ENCODE data around the gene FCRLB. TPM values are rescaled to one million over a fixed set of nuclear protein-coding genes. Genes with fewer than 3 reads are reported as not detected.

Gene FCRLB
- total RNA-seq, 1 donor from 2014 or later, result 0.47 TPM

- no peak for DNase-seq (ENCODE audit: low spot score in 2 of 2, unreplicated experiment in 2 of 2)
- Mint-ChIP-seq H3K27me3 (ENCODE audit: low read depth) (no peaks in the 10 kb centered on the region), H3K4me1 (peaks cover 15% of the 10 kb centered on the region), H3K36me3 (no peaks in the 10 kb centered on the region), H3K9me3 (no peaks in the 10 kb centered on the region), H3K4me3 (no peak overlapping the region), H3K27ac (no peak overlapping the region)
- TF ChIP-seq CTCF (IDR thresholded peaks at IDR 0.05; ENCODE audit: unreplicated experiment), result no peak
These were observed 49.8 kb downstream of the FCRLB start for GRCh38 chr1:161771161-161771560.

- no peaks in the 10 kb centered on the region for H3K9me3 Mint-ChIP-seq
- peaks cover 9% of the 10 kb centered on the region for H3K4me1 Mint-ChIP-seq
- DNase-seq (ENCODE audit: low spot score in 2 of 2, unreplicated experiment in 2 of 2), result no peak
- H3K27ac Mint-ChIP-seq, result no peak overlapping the region
- TF ChIP-seq CTCF (IDR thresholded peaks at IDR 0.05; ENCODE audit: unreplicated experiment), result no peak
- H3K36me3 Mint-ChIP-seq, result no peaks in the 10 kb centered on the region
- H3K27me3 Mint-ChIP-seq (ENCODE audit: low read depth), result no peaks in the 10 kb centered on the region
- no peak overlapping the region for H3K4me3 Mint-ChIP-seq
These were observed 50.6 kb downstream of the FCRLB start for GRCh38 chr1:161771973-161772372.

DNA sequence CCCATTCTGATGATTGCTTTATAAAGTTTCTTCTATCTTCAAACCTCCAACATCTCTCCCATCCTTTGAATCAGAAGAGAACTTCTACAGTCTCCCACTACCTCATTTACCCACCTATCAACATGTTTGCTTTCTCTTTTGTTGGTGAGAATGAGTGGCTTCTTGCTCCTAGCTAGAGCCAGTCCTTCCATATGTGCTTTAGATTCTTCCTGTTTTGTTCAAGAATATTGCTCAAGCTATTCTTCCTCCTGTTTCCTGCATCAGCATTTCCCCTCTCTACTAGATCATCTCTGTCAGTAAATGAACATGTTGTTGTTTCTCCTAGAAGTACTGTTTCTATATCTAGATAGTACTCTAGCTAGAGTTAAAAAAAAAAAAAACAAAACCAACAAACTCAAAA is 51.1 kb downstream of the FCRLB start:
- Mint-ChIP-seq H3K36me3 (no peaks in the 10 kb centered on the region), H3K27ac (no peak overlapping the region), H3K4me3 (no peak overlapping the region), H3K4me1 (peaks cover 5% of the 10 kb centered on the region), H3K9me3 (no peaks in the 10 kb centered on the region), H3K27me3 (ENCODE audit: low read depth) (no peaks in the 10 kb centered on the region)
- no peak for TF ChIP-seq CTCF (IDR thresholded peaks at IDR 0.05; ENCODE audit: unreplicated experiment)
- no peak for DNase-seq (ENCODE audit: low spot score in 2 of 2, unreplicated experiment in 2 of 2)

GRCh38 chr1:161773791-161774190 is 52.4 kb downstream of the FCRLB start:
- H3K36me3 Mint-ChIP-seq, result no peaks in the 10 kb centered on the region
- no peaks in the 10 kb centered on the region for H3K4me1 Mint-ChIP-seq
- no peak overlapping the region for H3K4me3 Mint-ChIP-seq
- TF ChIP-seq CTCF (IDR thresholded peaks at IDR 0.05; ENCODE audit: unreplicated experiment), result no peak
- no peaks in the 10 kb centered on the region for H3K27me3 Mint-ChIP-seq (ENCODE audit: low read depth)
- no peaks in the 10 kb centered on the region for H3K9me3 Mint-ChIP-seq
- H3K27ac Mint-ChIP-seq, result no peak overlapping the region
- DNase-seq (ENCODE audit: low spot score in 2 of 2, unreplicated experiment in 2 of 2), result no peak

DNA sequence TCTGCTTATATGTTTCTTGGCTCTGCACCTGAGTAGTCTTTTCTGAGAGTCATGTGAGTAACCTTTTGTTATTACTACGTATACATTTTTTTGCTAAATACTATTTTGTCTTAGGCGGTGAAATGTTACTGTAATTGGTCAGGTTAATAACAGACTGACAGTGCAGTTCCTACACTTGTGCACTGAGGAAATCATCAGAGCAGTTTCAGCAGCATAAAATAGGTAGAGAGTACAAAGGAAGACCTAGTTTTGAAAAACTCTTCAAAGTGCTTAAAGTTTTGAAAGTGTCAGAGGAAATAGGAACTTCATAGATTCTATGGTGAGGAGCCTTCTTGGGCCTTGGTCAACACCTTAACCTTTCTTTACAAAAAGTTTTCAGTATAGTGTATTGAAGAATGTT is 55.9 kb downstream of the FCRLB start:
- no peak for TF ChIP-seq CTCF (IDR thresholded peaks at IDR 0.05; ENCODE audit: unreplicated experiment)
- Mint-ChIP-seq H3K9me3 (no peaks in the 10 kb centered on the region), H3K4me1 (no peaks in the 10 kb centered on the region), H3K27me3 (ENCODE audit: low read depth) (no peaks in the 10 kb centered on the region), H3K4me3 (no peak overlapping the region), H3K36me3 (no peaks in the 10 kb centered on the region), H3K27ac (no peak overlapping the region)
- DNase-seq (ENCODE audit: low spot score in 2 of 2, unreplicated experiment in 2 of 2), result no peak

Other genes starting within 250 kb of the FCRLB start
- gene FCGR2A, start 216.1 kb upstream of the FCRLB start, total RNA-seq, result 0.51 to 0.81 TPM (median 0.62 TPM) in 3 replicates
- gene HSPA6, start 197.0 kb upstream of the FCRLB start, total RNA-seq, result 0.13 to 0.38 TPM (median 0.25 TPM) in 3 replicates
- not detected in 3 replicates for gene FCGR3A, start 171.7 kb upstream of the FCRLB start, total RNA-seq
- not detected in 3 replicates for gene FCGR3B, start 90.4 kb upstream of the FCRLB start, total RNA-seq
- not detected in 3 replicates for gene FCGR2B, start 58.4 kb upstream of the FCRLB start, total RNA-seq
- gene FCRLA, start 14.3 kb upstream of the FCRLB start, total RNA-seq, result not detected in 3 replicates
- 23.5 to 28.7 TPM (median 26.0 TPM) in 3 replicates for gene DUSP12, start 28.2 kb downstream of the FCRLB start, total RNA-seq
- gene ATF6, start 44.8 kb downstream of the FCRLB start, total RNA-seq, result 26.1 to 28.0 TPM (median 27.4 TPM) in 3 replicates